ENCODE data around the gene NCLN. TPM values are rescaled to one million over a fixed set of nuclear protein-coding genes. Genes with fewer than 3 reads are reported as not detected.
"Not testable (repeated sequence)": the region's sequence is repeated elsewhere in the genome, so short reads cannot be mapped to it uniquely, and the experiment has no call there.

The NCLN gene
- total RNA-seq, 4 donors from 2014 or later: 28.4 to 40.4 (median 32.5) TPM

DNA sequence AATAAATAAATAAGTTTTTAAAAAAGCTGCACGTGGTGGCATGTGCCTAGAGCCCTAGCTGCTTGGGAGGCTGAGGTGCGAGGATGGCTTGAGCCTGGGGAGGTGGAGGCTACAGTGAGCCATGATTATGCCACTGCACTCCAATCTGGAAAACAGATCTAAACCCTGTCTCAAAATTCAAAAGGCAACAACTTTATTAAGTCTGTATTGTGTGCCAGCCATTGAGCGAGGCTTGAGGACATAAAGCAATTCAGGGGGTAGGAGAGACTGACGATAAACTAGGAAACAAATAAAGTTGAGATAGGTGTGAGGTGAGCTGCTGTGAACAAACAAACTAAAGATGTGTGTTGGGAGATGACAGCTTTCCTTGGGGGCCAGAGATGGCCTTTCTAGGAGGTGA lies 47.4 kb downstream of the NCLN start:
- H3K4me3 ChIP-seq (ENCODE audit: low read depth, poor library complexity, severe bottlenecking): no peak overlapping the region
- WGBS, 2 donors: 69 to 72% methylated on average over 4 of the region's 4 CpGs
- TF ChIP-seq, protein P1, sequence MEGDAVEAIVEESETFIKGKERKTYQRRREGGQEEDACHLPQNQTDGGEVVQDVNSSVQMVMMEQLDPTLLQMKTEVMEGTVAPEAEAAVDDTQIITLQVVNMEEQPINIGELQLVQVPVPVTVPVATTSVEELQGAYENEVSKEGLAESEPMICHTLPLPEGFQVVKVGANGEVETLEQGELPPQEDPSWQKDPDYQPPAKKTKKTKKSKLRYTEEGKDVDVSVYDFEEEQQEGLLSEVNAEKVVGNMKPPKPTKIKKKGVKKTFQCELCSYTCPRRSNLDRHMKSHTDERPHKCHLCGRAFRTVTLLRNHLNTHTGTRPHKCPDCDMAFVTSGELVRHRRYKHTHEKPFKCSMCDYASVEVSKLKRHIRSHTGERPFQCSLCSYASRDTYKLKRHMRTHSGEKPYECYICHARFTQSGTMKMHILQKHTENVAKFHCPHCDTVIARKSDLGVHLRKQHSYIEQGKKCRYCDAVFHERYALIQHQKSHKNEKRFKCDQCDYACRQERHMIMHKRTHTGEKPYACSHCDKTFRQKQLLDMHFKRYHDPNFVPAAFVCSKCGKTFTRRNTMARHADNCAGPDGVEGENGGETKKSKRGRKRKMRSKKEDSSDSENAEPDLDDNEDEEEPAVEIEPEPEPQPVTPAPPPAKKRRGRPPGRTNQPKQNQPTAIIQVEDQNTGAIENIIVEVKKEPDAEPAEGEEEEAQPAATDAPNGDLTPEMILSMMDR (IDR thresholded peaks at IDR 0.05): no peak
- TF ChIP-seq POLR2A (IDR thresholded peaks at IDR 0.05): no peak
- intact Hi-C loops (cut with DNase I; ENCODE audit: low total_unique reads): no loop called here
- no peak for DNase-seq (ENCODE audit: low spot score in 2 of 2)

- TF ChIP-seq POLR2A (IDR thresholded peaks at IDR 0.05): no peak
- TF ChIP-seq, protein P1 (IDR thresholded peaks at IDR 0.05): no peak
- no peak overlapping the region for H3K4me3 ChIP-seq (ENCODE audit: low read depth, poor library complexity, severe bottlenecking)
- no peak for DNase-seq (ENCODE audit: low spot score in 2 of 2)
- WGBS, 2 donors: 56 to 75% methylated on average over 4 of the region's 4 CpGs
- intact Hi-C loops (cut with DNase I; ENCODE audit: low total_unique reads): no loop called here
Measured at GRCh38 chr19:3233831-3234230, 48.1 kb downstream of the NCLN start.

DNA sequence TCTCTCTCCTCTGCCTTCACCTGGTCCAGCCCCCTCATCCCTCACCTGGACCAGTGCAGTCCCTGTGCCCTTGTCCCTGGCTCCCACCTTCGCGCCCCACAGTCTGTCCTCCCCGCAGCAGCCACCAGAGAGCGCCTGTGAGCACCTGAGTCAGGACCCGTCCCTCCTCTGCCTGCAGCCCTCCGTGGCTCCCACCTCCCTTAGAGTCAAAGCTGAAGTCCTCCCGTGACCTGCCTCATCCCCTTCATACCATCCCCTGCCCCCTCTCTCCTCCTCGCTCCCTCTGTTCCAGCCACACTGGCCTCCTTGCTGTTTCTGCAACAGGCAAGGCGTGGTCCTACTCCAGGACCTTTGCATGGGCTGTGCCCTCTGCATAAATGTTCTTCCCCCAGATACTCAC lies 49.1 kb downstream of the NCLN start:
- H3K4me3 ChIP-seq (ENCODE audit: low read depth, poor library complexity, severe bottlenecking): no peak overlapping the region
- intact Hi-C loops (cut with DNase I; ENCODE audit: low total_unique reads): no loop called here
- TF ChIP-seq POLR2A (IDR thresholded peaks at IDR 0.05): no peak
- TF ChIP-seq, protein P1 (IDR thresholded peaks at IDR 0.05): no peak
- 63 to 72% methylated on average over 9 of the region's 9 CpGs for WGBS, 2 donors
- DNase-seq (ENCODE audit: low spot score in 2 of 2): no peak

- DNase-seq (ENCODE audit: low spot score in 2 of 2); intact Hi-C loops (cut with DNase I; ENCODE audit: low total_unique reads); H3K4me3 ChIP-seq (ENCODE audit: low read depth, poor library complexity, severe bottlenecking): not testable (repeated sequence)
- WGBS, 2 donors: 70 to 83% methylated on average over 2 of the region's 2 CpGs
Measured at GRCh38 chr19:3235604-3236003, 49.9 kb downstream of the NCLN start.

DNA sequence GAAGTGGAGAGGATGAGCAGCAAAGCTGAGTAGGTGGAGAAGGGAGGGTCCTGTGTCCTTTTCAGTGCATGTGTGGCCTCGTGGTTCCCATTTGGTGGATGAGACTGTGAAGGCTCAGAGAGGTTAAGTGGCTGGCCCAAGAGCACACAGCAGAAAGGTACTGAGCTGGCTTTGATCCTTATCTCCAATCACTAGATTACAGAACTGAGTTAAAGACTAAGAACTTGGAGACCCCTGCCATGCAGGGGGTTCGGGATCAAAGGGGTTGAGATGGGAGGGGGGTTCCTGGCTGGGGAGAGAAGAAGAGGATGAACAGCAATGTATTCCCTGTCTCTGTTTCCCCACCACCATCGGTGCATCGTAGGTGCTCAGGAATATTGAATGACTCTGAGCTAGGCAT lies 50.5 kb downstream of the NCLN start:
- intact Hi-C loops (cut with DNase I; ENCODE audit: low total_unique reads): no loop called here

DNA sequence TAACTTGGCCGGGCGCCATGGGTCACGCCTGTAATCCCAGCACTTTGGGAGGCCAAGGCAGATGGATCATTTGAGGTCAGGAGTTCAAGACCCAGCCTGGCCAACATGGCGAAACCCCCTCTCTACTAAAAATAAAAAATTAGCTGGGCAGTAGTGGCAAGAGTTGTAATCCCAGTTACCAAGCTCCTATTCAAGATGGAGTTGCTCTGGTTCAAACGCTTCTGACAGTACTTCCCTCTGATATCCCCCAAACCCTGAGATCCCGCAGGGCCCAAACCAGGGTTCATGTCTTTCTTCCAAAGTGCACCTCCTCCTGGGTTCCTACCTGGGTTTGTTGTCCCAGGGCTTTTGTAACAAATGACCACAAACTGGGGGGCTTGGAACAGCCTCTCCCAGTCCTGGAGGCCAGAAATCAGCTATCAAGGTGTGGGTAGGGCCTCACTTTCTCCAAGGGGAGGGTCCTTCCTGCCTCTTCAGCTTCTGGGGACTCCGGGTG lies 52.4 kb downstream of the NCLN start:
- no peak for DNase-seq (ENCODE audit: low spot score in 2 of 2)
- 91 to 92% methylated on average over 7 of the region's 7 CpGs for WGBS, 2 donors
- no peak overlapping the region for H3K4me3 ChIP-seq (ENCODE audit: low read depth, poor library complexity, severe bottlenecking)
- intact Hi-C loops (cut with DNase I; ENCODE audit: low total_unique reads): no loop called here
- TF ChIP-seq, protein P1 (IDR thresholded peaks at IDR 0.05): no peak
- TF ChIP-seq POLR2A (IDR thresholded peaks at IDR 0.05): no peak

More for the DNA sequence above, 50.5 kb downstream of the NCLN start:
- TF ChIP-seq POLR2A (IDR thresholded peaks at IDR 0.05): no peak
- TF ChIP-seq, protein P1 (IDR thresholded peaks at IDR 0.05): no peak
- no peak for DNase-seq (ENCODE audit: low spot score in 2 of 2)
- WGBS, 2 donors: 55 to 62% methylated on average over 4 of the region's 4 CpGs
- no peak overlapping the region for H3K4me3 ChIP-seq (ENCODE audit: low read depth, poor library complexity, severe bottlenecking)
